IMR-90 (cell line): ENCODE results near the gene HECTD2.

Experiments used
- BHLHE40 ChIP-seq: fragments of 150-350 bp; IDR thresholded peaks from 2 replicates; pipeline ENCODE4 v1.6.1; 2016; ENCODE audit warnings: mild to moderate bottlenecking, low read depth, low read length
- CEBPB ChIP-seq: IDR thresholded peaks from 2 replicates; pipeline ENCODE4 v1.6.1; 2012; ENCODE audit warnings: low read depth, low read length, improper control_type of control experiment
- CHD1 ChIP-seq: IDR thresholded peaks from 2 replicates; pipeline ENCODE4 v1.6.1; 2012; ENCODE audit warnings: low read depth, low read length, improper control_type of control experiment
- CTCF ChIP-seq: conservative IDR thresholded peaks from 2 replicates; pipeline ENCODE4 v1.5.1; 2012; ENCODE audit warnings: mild to moderate bottlenecking, low read depth, low read length, improper control_type of control experiment
- MAFK ChIP-seq: IDR thresholded peaks from 2 replicates; pipeline ENCODE4 v1.6.1; 2012; ENCODE audit warnings: low read depth, low read length, improper control_type of control experiment
- POLR2A ChIP-seq: IDR thresholded peaks from 2 replicates; pipeline ENCODE4 v1.6.1; 2012; ENCODE audit warnings: mild to moderate bottlenecking, low read depth, low read length
- RAD21 ChIP-seq: IDR thresholded peaks from 2 replicates; pipeline ENCODE4 v1.6.1; 2012; ENCODE audit warnings: low read length, improper control_type of control experiment
- RCOR1 ChIP-seq: IDR thresholded peaks from 2 replicates; pipeline ENCODE4 v1.6.1; 2012; ENCODE audit warnings: mild to moderate bottlenecking, low read length, improper control_type of control experiment; ENCODE audit not compliant: insufficient replicate concordance
- RFX5 ChIP-seq: IDR thresholded peaks from 2 replicates; pipeline ENCODE4 v1.8.0; 2012; ENCODE audit warnings: low read depth, mild to moderate bottlenecking, low read length, moderate library complexity
- SMC3 ChIP-seq: fragments of 150-350 bp; IDR thresholded peaks from 2 replicates; pipeline ENCODE4 v1.6.1; 2016; ENCODE audit warnings: low read depth, mild to moderate bottlenecking, antibody characterized with exemption, low read length, moderate library complexity
- USF2 ChIP-seq: fragments of 150-350 bp; IDR thresholded peaks from 2 replicates; pipeline ENCODE4 v1.6.1; 2017; ENCODE audit warnings: mild to moderate bottlenecking, antibody characterized with exemption, low read length, low read depth

GRCh38 chr10:91519899-91520514, 109.9 kb downstream of the HECTD2 start:
- TF ChIP-seq SMC3 (no peak), CTCF (no peak), POLR2A (no peak), USF2 (no peak), CHD1 (no peak), MAFK (no peak), RCOR1 (no peak), CEBPB (no peak), BHLHE40 (no peak), RFX5 (no peak), RAD21 (no peak)
